ENCODE results near the gene MRPS5.

MRPS5 gene

DNA sequence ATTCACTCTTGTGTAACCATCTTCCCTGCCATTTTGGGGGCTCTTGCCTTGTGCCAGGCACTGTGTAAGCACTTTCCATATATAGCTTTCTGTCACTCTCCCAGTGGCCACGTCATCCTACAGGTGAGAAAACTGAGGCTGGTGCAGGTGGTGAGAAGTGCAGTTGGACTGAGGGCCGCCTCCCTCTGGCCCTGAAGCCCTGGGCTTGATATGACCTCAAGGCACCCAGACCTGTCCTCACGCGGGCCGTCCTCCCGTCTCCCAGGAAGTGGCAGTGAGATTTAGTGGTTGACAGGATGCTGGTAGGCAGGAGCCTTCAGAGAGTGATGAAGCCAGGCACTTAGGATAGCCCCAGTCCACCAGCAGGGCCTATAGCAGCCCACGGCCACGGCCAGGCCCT is 65.6 kb downstream of the MRPS5 start:
- Histone ChIP-seq H3K4me1 (ENCODE audit: control insufficient read depth, insufficient read depth, low read length) (no peaks in the 10 kb centered on the region), H3K9ac (ENCODE audit: low read length) (no peak overlapping the region), H3K36me3 (ENCODE audit: control insufficient read depth, insufficient read depth, low read length) (no peaks in the 10 kb centered on the region), H3K27me3 (ENCODE audit: control insufficient read depth, insufficient read depth, low read length) (peaks cover 3% of the 10 kb centered on the region), H3K27ac (ENCODE audit: low read depth, low read length) (no peak overlapping the region), H3K4me3 (ENCODE audit: low read length) (no peak overlapping the region)

DNA sequence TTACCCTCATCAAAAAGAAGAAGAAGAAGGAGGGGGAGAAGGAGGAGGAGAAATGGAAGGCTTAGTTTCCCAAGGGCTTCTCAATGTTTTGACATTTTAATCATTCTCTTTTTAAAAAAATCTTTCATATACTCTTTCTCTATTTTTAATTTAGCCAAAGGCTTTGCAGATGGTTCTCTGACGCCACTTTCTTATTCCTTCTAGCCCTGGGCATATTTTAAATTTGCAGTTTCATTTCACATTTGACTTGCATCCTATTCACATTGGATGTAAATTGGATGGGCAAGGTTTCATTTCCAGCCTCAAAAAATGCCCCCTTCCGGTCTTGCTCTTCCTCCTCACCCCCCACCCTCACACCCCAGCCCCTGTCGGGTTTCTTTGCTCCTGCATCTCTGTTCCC is 66.3 kb downstream of the MRPS5 start:
- H3K27ac ChIP-seq (ENCODE audit: low read depth, low read length): no peak overlapping the region
- H3K27me3 ChIP-seq (ENCODE audit: control insufficient read depth, insufficient read depth, low read length): peaks cover 3% of the 10 kb centered on the region
- no peaks in the 10 kb centered on the region for H3K4me1 ChIP-seq (ENCODE audit: control insufficient read depth, insufficient read depth, low read length)
- no peaks in the 10 kb centered on the region for H3K36me3 ChIP-seq (ENCODE audit: control insufficient read depth, insufficient read depth, low read length)
- H3K4me3 ChIP-seq (ENCODE audit: low read length): no peak overlapping the region
- no peak overlapping the region for H3K9ac ChIP-seq (ENCODE audit: low read length)

DNA sequence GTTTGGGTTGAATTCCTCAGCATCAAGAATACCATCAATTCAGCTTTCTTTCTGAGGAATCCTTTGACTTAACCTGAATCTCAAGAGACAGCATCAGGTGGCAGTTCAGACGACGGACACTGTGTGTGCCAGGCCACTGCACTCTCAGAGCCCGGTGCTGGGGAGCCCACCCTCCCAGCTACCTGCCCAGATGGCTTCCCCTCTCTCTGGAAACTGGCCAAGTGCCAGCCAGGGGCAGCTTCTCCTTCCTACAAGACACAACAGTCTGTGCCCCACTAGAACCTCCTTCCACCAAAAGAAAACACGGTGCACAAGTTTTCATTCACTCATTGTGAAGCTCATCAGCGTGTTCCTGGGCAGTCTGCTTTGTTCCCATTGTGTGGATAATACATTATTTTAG is 67.6 kb downstream of the MRPS5 start:
- no peak overlapping the region for H3K27ac ChIP-seq (ENCODE audit: low read depth, low read length)
- H3K4me3 ChIP-seq (ENCODE audit: low read length): no peak overlapping the region
- no peaks in the 10 kb centered on the region for H3K4me1 ChIP-seq (ENCODE audit: control insufficient read depth, insufficient read depth, low read length)
- no peaks in the 10 kb centered on the region for H3K36me3 ChIP-seq (ENCODE audit: control insufficient read depth, insufficient read depth, low read length)
- no peaks in the 10 kb centered on the region for H3K27me3 ChIP-seq (ENCODE audit: control insufficient read depth, insufficient read depth, low read length)
- no peak overlapping the region for H3K9ac ChIP-seq (ENCODE audit: low read length)

DNA sequence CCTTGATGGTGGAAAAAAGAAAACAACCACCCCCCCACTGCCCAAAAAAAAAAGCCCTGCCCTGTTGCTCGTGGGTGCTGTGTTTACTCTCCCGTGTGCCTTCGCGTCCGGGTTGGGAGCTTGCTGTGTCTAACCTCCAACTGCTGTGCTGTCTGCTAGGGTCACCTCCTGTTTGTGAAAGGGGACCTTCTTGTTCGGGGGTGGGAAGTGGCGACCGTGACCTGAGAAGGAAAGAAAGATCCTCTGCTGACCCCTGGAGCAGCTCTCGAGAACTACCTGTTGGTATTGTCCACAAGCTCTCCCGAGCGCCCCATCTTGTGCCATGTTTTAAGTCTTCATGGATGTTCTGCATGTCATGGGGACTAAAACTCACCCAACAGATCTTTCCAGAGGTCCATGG is 68.1 kb downstream of the MRPS5 start:
- H3K27ac ChIP-seq (ENCODE audit: low read depth, low read length): no peak overlapping the region
- no peak overlapping the region for H3K4me3 ChIP-seq (ENCODE audit: low read length)
- no peaks in the 10 kb centered on the region for H3K27me3 ChIP-seq (ENCODE audit: control insufficient read depth, insufficient read depth, low read length)
- no peak overlapping the region for H3K9ac ChIP-seq (ENCODE audit: low read length)
- H3K4me1 ChIP-seq (ENCODE audit: control insufficient read depth, insufficient read depth, low read length): no peaks in the 10 kb centered on the region
- no peaks in the 10 kb centered on the region for H3K36me3 ChIP-seq (ENCODE audit: control insufficient read depth, insufficient read depth, low read length)

DNA sequence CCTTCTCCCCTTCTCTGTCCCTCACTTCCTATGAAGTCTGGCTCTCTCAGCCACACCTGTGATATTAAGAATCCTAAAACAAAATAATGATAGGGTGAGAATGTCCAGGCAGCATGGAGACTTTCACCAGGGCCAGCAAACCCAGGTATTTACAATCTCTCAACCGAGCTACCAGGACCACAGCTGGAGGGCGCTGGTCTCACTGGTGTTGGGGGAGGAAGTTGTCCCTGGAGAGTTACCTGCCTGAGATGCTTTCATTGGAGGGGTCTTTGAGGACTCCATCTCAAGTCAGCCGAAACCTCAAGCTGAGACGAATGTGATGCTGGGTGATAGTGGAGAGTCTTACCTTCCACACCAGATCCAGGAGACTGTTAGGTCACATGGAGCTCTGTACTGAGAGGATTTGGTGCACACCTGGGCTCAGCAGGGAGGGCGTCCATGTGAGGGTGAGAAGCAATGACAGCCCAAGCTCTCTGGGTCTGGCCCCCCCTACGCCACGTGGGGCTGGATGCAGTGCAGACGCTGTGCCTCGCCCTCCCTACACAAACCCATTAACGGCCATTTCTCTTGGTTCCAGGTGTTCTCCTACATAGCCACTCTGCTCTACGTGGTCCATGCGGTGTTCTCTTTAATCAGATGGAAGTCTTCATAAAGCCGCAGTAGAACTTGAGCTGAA is 68.7 kb downstream of the MRPS5 start:
- Histone ChIP-seq H3K36me3 (ENCODE audit: control insufficient read depth, insufficient read depth, low read length) (no peaks in the 10 kb centered on the region), H3K9ac (ENCODE audit: low read length) (no peak overlapping the region), H3K4me3 (ENCODE audit: low read length) (no peak overlapping the region), H3K4me1 (ENCODE audit: control insufficient read depth, insufficient read depth, low read length) (no peaks in the 10 kb centered on the region), H3K27ac (ENCODE audit: low read depth, low read length) (no peak overlapping the region), H3K27me3 (ENCODE audit: control insufficient read depth, insufficient read depth, low read length) (no peaks in the 10 kb centered on the region)

DNA sequence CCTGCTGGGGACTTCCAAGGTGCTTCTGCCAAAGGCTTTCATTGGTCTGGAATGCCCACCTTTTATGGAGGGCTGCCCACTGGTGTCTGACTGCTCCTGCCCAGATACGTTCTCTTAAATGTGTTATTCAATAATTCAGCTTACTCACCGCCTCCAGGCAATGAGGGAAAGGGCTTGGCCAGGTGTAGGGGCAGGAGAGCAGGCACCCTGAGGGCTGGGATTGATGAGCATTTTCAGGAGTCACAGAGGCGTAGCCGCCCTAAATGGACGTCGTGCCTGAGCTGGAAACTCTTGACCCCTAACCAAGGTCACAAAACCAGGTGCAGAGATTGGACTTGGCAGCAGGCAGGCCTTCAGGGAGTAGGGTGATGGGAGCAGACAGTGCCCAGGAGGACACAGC is 69.3 kb downstream of the MRPS5 start:
- no peaks in the 10 kb centered on the region for H3K4me1 ChIP-seq (ENCODE audit: control insufficient read depth, insufficient read depth, low read length)
- H3K27me3 ChIP-seq (ENCODE audit: control insufficient read depth, insufficient read depth, low read length): no peaks in the 10 kb centered on the region
- no peak overlapping the region for H3K27ac ChIP-seq (ENCODE audit: low read depth, low read length)
- H3K4me3 ChIP-seq (ENCODE audit: low read length): no peak overlapping the region
- H3K36me3 ChIP-seq (ENCODE audit: control insufficient read depth, insufficient read depth, low read length): no peaks in the 10 kb centered on the region
- no peak overlapping the region for H3K9ac ChIP-seq (ENCODE audit: low read length)

DNA sequence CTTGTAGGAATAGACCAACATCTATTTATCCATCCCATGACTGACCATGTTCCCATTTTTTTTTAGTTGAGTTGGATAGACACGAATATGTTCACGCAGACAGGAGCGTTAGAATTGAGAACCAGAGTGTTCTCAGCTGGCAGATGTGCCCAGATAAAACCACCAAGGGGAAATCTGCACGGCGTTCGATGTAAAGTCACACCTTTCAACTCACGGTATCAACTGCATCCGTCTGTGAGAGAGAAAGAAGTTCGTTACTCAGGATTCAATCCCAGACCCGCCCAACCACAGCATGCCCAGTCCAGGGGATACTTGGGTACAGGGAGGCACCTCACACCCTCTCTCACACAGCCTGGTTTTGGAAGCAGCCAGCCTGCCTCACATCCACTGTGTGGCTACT is 70.0 kb downstream of the MRPS5 start:
- Histone ChIP-seq H3K4me1 (ENCODE audit: control insufficient read depth, insufficient read depth, low read length) (no peaks in the 10 kb centered on the region), H3K9ac (ENCODE audit: low read length) (no peak overlapping the region), H3K4me3 (ENCODE audit: low read length) (no peak overlapping the region), H3K36me3 (ENCODE audit: control insufficient read depth, insufficient read depth, low read length) (no peaks in the 10 kb centered on the region), H3K27me3 (ENCODE audit: control insufficient read depth, insufficient read depth, low read length) (no peaks in the 10 kb centered on the region), H3K27ac (ENCODE audit: low read depth, low read length) (no peak overlapping the region)

DNA sequence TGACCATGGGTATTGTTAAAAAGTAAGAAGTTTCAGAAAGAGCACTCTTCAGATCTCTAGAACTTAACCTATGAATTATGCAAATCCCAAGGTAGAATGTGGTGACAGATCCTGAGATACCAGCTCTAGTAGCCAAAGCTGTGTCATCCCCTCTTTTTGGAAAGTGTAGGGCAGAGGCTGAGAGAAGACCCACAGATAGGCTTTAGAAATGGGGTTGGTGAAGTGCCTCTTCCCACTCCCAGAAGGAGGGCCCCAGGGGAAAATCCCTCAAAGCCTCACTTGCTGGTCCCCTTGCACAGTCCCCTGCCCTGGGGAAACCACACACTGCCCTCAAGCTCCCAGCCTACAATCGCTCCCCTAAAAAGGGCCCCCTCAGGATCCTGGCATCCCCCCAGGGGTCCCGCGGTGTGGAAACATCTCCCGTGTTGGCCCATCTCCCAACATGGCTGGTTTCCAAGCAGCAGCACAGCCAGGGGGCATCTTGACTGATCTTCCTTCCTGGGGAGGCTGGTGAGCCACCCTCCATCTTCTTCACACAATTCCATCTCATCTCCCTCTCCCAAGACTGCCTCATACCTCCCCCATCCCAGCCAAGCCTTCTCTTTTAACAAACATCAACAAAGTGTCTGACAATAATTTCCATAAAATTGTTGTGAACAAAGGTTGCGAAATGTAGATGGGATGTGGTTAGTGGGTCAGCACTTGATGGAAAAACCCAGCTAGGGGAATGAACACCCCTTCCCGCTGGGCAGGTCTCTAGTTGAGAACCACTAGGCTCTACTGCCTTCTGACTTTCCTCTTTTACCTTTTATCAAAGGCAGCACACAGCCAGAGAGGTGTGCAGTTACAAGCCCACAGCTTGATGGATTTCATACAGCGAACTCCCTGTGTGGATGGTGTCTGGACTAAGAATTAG is 71.0 kb downstream of the MRPS5 start:
- no peak overlapping the region for H3K4me3 ChIP-seq (ENCODE audit: low read length)
- H3K4me1 ChIP-seq (ENCODE audit: control insufficient read depth, insufficient read depth, low read length): no peaks in the 10 kb centered on the region
- no peaks in the 10 kb centered on the region for H3K36me3 ChIP-seq (ENCODE audit: control insufficient read depth, insufficient read depth, low read length)
- no peak overlapping the region for H3K9ac ChIP-seq (ENCODE audit: low read length)
- no peak overlapping the region for H3K27ac ChIP-seq (ENCODE audit: low read depth, low read length)
- no peaks in the 10 kb centered on the region for H3K27me3 ChIP-seq (ENCODE audit: control insufficient read depth, insufficient read depth, low read length)

DNA sequence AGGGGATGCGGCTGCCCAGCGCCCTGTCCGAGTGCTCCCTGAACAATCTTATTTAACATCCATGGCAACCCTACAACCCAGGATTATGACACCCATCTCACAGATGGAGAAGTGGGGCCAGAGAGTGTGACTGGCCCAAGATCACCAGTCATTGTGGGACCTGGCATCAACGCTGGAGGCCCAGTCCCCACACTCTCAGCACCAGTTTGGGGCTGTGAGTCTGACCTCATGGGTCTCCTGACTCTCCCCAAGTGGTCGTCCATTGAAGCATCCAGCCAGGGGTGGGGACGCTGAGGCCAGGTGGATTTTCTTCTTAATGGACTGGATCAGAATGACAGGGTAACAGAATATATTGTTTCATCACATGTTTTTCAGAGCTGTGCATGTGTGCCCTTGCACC is 71.6 kb downstream of the MRPS5 start:
- H3K4me3 ChIP-seq (ENCODE audit: low read length): no peak overlapping the region
- H3K27ac ChIP-seq (ENCODE audit: low read depth, low read length): no peak overlapping the region
- no peaks in the 10 kb centered on the region for H3K36me3 ChIP-seq (ENCODE audit: control insufficient read depth, insufficient read depth, low read length)
- no peaks in the 10 kb centered on the region for H3K27me3 ChIP-seq (ENCODE audit: control insufficient read depth, insufficient read depth, low read length)
- H3K9ac ChIP-seq (ENCODE audit: low read length): no peak overlapping the region
- H3K4me1 ChIP-seq (ENCODE audit: control insufficient read depth, insufficient read depth, low read length): no peaks in the 10 kb centered on the region

DNA sequence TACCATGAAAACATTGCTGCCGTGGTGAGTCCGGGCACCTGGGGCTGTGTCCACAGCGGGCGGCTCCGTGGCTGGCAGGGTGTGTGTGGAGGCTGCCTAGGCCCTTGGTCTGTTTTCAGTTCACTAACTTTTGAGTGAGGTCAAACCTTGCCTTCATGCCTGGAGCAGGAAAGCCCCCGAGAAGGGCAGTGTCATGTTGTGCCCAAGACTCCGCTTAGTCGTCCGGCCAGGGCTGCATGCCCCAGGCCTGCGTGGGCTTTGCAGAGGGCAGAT is 72.0 kb downstream of the MRPS5 start:
- H3K4me1 ChIP-seq (ENCODE audit: control insufficient read depth, insufficient read depth, low read length): no peaks in the 10 kb centered on the region

DNA sequence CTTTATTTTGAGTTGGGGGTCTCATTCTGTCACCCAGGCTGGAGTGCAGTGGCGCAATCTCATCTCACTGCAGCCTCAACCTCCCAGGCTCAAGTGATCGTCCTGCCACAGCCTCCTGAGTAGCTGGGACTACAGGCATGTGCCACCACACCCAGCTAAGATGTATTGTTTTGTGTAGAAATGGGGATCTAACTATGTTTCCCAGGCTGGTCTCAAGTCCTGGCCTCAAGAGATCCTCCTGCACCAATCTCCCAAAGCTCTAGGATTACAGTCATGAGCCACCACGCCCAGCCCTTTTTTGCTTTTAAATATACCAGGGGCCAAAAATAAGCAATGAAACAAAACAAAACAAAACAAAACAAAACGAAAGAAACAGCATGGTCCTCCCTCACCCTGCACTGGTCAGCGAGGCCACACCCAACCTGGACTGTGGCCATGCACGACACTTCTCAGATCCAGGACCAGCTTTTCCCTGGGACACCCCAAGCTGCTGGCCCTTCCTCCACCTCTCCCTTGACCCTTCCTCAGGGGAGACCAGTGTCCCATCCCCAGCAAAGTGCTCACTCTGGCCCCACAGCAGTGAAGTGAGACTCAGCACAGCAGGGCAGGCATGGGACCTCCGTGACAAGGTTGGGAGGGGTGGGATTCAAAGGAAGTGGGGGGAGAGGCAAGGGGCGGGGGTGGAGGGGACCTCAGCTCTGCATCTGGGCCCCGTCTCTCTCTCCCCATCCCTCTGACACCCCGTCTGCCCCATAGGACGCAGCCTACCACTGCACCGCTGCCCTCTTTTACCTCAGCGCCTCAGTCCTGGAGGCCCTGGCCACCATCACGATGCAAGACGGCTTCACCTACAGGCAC is 72.6 kb downstream of the MRPS5 start:
- H3K36me3 ChIP-seq (ENCODE audit: control insufficient read depth, insufficient read depth, low read length): no peaks in the 10 kb centered on the region
- no peak overlapping the region for H3K9ac ChIP-seq (ENCODE audit: low read length)
- no peaks in the 10 kb centered on the region for H3K4me1 ChIP-seq (ENCODE audit: control insufficient read depth, insufficient read depth, low read length)
- no peaks in the 10 kb centered on the region for H3K27me3 ChIP-seq (ENCODE audit: control insufficient read depth, insufficient read depth, low read length)
- H3K4me3 ChIP-seq (ENCODE audit: low read length): no peak overlapping the region
- no peak overlapping the region for H3K27ac ChIP-seq (ENCODE audit: low read depth, low read length)

More for the DNA sequence above, 72.0 kb downstream of the MRPS5 start:
- Histone ChIP-seq H3K27me3 (ENCODE audit: control insufficient read depth, insufficient read depth, low read length) (no peaks in the 10 kb centered on the region), H3K36me3 (ENCODE audit: control insufficient read depth, insufficient read depth, low read length) (no peaks in the 10 kb centered on the region), H3K9ac (ENCODE audit: low read length) (no peak overlapping the region), H3K4me3 (ENCODE audit: low read length) (no peak overlapping the region), H3K27ac (ENCODE audit: low read depth, low read length) (no peak overlapping the region)

DNA sequence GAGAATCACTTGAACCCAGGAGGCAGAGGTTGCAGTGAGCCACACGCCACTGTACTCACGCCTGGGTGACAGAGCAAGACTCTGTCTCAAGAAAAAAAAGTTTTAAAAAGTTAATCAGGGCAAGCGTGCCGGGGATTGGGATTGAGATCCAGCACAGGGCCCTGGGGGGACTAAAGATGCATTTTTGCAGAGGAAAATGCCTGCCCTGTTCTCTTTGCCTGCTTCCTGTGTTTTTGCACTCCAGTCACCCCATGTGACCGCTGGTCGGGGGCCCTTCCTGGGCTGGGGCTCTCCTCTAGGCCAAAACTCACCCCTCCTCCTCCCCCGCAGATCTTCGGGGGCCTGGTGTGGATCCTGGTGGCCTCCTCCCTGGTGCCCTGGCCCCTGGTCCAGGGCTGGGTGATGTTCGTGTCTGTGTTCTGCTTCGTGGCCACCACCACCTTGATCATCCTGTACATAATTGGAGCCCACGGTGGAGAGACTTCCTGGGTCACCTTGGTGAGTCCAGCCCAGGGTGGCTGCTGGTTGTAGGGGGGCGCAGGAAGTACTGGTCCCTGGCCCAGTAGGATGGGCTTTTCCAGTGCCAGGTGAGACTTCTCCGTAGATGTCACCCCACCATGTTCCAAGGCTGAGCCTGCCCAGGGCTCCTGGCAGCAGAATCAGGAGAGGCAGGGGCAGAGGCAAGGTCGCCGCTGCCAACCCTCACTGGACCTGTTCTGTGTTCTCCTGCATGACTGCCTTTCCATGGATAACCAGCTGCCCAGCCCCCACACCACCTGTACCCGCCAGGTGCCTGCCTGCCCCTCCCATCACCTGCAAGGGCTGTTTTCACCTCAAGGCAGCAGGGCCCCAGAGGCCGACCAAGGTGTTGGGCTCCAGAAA is 73.7 kb downstream of the MRPS5 start:
- Histone ChIP-seq H3K4me1 (ENCODE audit: control insufficient read depth, insufficient read depth, low read length) (peaks cover 8% of the 10 kb centered on the region), H3K4me3 (ENCODE audit: low read length) (no peak overlapping the region), H3K9ac (ENCODE audit: low read length) (no peak overlapping the region), H3K27ac (ENCODE audit: low read depth, low read length) (no peak overlapping the region), H3K27me3 (ENCODE audit: control insufficient read depth, insufficient read depth, low read length) (no peaks in the 10 kb centered on the region), H3K36me3 (ENCODE audit: control insufficient read depth, insufficient read depth, low read length) (no peaks in the 10 kb centered on the region)
